Daoy (cell line): ENCODE data around the gene GPR37. TPM values are rescaled to one million over a fixed set of nuclear protein-coding genes. Genes with fewer than 3 reads are reported as not detected.

Source experiments
- DNase-seq: peaks from one replicate; pipeline ENCODE4 v3.0.0-alpha.2; 2015; ENCODE audit warnings: low read depth
- total RNA-seq: library from RNA; depleted of rRNA; stranded (reverse); fragments of >200 nt; shearing (Covaris generic); gene quantifications from 2 replicates; pipeline ENCODE4 v1.2.3, GENCODE V29; 2014; rRNA removed

GPR37 gene
- total RNA-seq, 1 experiment from 2014 or later, result 1.5 TPM

DNA sequence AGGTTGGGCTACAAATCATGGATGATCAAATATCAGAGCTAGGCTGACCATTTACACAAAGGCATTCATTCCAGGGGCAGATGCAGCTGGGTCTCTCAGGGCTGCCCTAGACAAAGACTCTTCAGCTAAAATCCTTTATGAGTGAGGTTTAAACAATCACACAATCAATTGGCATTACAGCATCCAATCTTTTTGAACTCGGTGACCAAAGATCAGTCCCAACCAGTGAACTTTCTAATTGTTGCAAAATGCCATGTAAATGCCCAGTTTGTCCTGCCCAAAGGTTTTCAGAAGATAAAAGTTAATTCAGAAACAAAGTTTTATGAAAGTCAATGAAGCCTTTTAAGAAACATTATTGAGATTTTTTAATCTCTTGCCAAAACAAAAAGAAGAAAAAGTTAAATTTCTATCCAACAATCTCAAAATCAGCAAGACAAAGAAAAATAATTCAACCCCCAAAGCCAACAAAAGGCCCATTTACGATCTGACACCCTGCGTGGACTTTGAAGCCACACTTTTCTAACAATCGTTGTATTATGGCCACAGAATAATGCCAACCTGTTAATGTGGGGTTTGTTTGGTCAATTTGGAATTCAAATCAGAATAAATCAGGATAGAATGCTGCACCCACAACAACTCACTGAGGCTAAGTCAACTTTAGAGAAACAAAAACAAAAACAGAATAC, 40.9 kb downstream of the GPR37 start:
- DNase-seq, result no peak

DNA sequence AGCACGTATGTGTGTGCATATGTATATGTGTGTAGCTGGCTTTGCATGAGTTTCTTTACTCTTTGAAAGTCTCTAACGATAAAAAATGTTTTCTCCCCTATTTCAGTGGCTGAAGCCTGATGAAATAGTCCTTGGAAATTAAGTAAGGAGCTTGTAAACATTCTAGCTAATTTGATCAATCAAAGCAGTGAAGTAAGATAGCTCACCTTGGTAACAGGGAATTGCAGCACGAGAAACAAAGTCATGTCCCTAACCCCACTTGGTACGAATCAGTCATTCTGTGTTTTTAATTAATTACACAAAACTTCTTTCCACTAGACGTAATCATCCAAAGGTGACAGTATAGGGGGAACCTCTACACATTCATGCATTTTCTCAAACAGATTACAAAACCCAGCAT, 41.5 kb downstream of the GPR37 start:
- DNase-seq, result no peak

DNA sequence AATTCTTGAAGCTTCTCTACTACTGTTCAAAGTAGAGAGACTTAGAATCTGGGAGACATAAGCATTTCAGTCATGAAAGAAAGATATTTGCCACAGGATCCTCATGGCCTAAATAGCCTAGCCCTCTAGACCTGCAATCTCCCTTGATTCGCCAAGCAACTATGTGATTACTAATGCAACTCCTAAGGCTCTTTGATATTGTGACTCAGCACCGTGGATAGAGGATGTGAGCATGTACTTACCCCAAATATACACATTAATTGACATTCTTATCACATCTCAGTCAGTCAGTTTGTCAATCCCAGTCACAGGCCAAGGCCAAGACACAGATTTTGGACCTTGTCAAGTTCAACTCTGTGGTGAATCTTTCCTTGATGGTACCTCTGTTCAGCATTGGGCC, 42.6 kb downstream of the GPR37 start:
- peak; percentile 80 for DNase-seq

DNA sequence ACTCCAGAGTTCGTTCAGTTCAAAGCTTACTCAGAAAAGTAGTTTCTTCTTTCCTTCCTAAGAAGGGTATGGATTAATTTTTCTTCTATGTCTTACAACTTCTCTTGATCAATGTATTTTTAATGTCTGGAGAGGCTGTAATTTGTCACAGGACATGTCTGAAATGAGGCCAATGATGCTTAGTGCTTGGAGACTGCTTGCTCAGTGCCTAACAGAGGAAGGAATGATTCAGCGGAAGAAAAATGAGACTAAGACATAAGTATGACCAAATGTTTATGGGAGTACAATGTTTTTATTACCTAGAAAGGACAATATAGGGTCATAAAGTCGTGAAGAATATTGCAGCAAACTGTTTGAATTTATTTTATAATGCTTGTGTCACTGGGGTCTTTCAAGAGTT, 43.3 kb downstream of the GPR37 start:
- peak; percentile 45 for DNase-seq

DNA sequence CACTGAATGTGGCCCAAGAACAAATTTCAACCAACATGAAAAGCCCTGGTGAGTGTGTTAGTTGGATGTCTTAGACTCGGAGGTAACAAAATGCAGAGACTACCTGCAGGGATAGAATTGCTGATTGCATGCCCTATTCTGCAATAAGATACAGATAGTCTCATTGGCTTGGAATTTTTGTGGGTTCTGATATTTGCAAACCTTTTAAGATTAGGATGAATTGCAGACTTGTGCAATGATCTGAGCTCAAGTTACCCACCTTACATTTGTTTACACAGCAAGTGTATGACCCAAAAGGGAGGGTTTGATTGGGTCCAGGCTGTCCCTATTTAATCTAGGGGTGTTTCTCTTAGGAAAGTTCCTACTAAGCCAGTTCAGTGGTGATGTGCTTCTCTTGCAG, 45.4 kb downstream of the GPR37 start:
- peak; percentile 68 for DNase-seq

DNA sequence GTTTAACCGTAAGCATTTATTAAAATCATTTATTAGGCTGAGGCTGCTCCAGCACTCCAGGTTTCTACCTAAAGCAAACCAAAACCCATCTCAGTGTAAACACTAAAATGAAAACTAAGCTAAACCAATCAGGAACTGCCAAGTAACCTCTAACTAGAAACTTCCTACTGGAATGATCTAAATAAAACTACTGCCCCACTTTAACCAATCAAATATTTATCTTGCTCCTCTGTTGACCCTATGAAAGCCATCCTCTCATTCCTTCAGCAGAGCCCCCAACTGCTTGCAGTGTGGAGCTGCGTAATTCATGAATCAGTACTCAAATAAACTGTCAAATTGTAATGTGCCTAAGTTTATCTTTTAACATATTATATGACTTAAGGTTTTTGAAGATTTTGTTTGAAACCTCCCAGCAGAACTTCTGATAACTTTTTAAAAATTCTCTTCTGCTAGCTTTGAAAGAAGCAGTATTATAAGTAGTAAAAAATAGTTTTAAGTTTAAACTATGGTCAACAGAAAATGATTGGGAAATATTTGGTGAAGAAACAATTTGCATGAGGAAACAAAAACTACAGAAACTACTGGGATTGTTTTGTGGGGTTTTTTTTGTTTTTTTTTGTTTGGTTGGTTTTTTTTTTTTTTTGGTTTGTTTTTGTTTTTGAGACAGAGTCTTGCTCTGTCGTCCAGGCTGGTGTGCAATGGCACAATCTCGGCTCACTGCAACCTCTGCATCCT, 47.4 kb downstream of the GPR37 start:
- peak; percentile 39 for DNase-seq

DNA sequence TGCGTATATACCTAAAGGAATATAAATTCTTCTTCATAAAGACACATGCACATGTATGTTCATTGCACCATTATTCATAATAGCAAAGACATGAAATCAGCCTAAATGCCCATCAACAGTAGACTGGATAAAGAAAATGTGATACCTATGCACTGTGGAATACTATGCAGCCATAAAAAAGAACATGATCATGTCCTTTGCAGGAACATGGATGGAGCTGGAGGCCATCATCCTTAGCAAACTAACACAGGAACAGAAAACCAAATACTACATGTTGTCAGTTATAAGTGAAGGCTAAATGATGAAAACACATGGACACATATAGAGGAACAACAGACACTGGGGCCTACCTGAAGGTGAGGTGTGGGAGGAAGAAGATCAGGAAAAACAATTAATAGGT, 48.7 kb downstream of the GPR37 start:
- no peak for DNase-seq

DNA sequence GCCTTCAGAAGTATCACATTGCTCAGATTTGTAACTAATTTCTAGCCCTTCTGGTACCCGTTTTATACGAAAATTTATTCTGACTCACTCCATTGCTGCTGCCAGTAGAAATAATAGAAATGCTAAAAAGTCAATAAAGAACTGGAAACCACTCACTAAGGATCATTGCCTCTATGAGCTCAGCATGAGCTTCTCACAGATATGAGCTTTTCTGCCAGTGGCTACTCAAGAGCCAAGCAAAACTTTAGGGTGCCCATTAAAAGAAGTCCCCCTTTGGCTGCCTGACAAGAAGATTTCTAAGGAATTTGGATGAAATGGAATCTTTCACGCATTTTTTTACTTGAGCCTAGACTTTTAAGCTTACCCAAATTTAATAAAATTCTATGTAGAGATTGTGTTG, 52.5 kb downstream of the GPR37 start:
- DNase-seq, result no peak

DNA sequence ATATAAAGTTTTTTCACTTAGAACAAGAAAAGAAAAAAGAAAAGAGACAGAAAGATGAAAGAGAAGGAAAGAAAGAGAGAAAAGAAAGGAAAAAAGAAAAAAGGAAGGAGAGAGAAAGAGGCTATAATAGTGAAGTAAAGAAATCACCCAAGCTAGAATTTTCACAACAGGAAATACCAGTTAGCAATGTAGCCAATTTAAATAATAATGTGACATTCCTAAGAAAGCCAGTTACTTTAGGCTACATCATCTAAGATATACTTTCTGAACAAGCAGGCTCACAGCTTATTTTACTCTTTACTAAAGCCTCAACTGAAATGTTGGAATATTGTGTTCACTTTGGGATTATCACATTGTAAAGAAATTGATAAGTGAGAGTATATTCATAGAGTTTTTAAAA, 53.6 kb downstream of the GPR37 start:
- no peak for DNase-seq

DNA sequence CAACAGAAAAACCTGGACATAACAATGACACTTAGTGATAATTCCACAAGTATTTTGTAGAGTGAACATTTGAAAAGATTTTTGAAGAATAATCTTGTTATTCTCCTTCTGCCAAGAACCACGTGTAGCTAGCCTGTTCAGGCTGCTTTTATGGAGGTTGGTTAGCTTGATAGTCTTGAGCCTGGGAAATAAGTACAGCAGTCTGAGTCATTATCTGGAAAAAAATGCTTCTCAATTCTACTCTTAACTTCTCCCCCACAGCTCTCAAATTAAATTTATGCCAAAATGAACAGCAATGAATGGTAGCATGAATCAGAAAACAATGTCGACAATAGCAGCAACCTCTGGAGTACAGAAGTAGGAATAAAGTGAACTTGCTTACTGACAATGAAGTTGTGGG, 63.2 kb downstream of the GPR37 start:
- DNase-seq, result no peak

DNA sequence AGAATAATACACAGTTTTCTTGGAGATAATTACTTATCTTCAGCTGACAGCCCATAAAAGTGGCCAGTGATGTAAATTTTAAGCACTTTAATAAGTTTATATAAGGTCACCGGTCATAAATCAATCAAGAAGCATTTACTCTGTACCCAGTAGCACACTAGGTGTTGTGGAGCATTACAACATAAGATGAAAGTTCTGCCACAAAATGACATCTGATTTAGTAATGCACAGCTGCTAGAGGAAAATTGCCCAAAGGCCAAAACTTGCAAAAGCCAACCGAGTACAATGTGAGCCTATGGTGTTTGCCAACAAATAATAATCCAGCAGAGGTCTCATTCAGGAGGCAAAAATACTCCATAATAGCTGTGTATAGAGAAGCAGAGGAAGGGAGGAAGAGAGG, 63.6 kb downstream of the GPR37 start:
- DNase-seq, result no peak

DNA sequence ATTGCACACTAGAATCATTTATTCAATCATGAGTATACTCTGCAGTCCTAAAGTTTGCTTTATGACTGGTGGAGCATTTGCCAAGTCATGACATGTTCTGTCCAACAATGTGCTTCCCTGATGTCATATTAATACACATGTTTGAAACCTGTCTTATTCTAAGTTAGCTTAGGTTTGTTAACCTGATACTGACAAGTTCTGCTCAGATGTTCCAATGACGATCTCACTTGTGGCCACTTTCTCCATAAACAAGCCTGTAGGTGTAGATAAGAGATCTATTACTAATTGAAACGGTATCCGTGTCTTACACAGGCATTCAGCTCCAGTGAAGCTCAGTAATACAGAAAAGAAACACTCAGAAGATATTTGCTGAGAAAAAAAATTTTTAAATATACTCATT, 64.9 kb downstream of the GPR37 start:
- no peak for DNase-seq

DNA sequence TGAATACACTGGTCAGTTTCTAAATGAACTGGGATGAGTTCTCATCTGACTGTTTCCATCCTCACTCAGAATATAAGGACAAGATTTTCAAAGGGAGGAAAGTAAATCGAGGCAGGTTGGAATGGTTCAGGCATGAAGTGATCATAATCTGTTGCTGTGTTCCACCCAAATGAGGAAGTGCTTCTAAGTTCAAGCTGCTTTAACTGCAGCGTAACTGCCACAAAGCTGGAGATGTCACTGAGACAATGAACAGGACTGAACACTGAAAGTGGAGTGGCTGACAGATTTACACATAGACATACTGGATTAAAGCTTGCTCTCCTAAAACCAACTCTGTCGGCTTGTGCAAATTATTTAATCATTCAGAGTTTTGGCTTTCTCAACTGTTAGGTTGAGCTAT, 66.6 kb downstream of the GPR37 start:
- DNase-seq, result no peak

DNA sequence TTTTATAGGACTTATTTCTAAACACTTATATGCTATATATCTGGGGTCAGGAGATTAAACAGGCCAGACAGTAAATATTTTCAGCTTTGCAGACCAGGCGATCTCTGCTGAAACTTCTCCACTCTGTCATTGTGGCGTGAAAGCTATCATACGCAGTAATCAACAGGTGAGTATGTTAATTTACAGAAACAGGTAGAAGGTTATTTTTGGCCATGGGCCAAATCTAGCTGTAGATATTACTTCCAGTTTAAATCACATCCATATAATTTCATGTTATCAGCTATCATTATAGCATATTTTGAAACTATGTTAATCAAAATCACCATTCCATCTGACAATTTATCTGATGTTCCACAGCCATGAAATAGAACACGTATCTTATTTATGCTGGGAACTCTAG, 67.8 kb downstream of the GPR37 start:
- DNase-seq, result no peak

Other genes with a start within 250 kb of the GPR37 start
- 46.2 and 47.0 TPM in 2 replicates for gene POT1, start 164.0 kb upstream of the GPR37 start, total RNA-seq